IMR-90 (cell line): ENCODE data around the gene MAGI3. TPM values are rescaled to one million over a fixed set of nuclear protein-coding genes. Genes with fewer than 3 reads are reported as not detected.

ENCODE experiments used
- ATAC-seq: fragments of 200-7000 bp; cut with Tn5 transposase; 2 replicates; pipeline ENCODE4 v1.9.1; 2020; ENCODE audit warnings: low read depth, mild to moderate bottlenecking, moderate library complexity
- BruUV-seq: library from RNA; stranded (reverse); fragments of 400-500 nt; replicated peaks from 2 replicates; lab custom pipeline; 2021; lab: Mats Ljungman, UMichigan
- CTCF ChIA-PET: fragments of 300-600 bp; formaldehyde crosslinking; extraction: SDS; loops from one replicate; lab custom pipeline; 2021; ENCODE audit warnings: antibody characterized with exemption; lab: Yijun Ruan, JAX
- POLR2A ChIA-PET: fragments of 300-600 bp; sonication (Branson Sonifier 250); formaldehyde crosslinking; loops from one replicate; lab custom pipeline; 2022; ENCODE audit warnings: antibody characterized with exemption; ENCODE audit not compliant: unreplicated experiment; lab: Charles Lee
- DNase-seq: peaks from one replicate; pipeline ENCODE4 v3.0.0; 2013
- H2AFZ ChIP-seq: replicated peaks from 2 replicates; pipeline ENCODE3; 2013; ENCODE audit warnings: low read length, mild to moderate bottlenecking; ENCODE audit not compliant: poor library complexity
- H2AK5ac ChIP-seq: 2 replicates; pipeline ENCODE4 v1.6.1; 2013; ENCODE audit warnings: low read depth, low read length, inconsistent platforms
- H2AK9ac ChIP-seq: replicated peaks from 2 replicates; pipeline ENCODE3; 2013; ENCODE audit warnings: mild to moderate bottlenecking, low read depth, low read length, moderate library complexity; ENCODE audit not compliant: poor library complexity
- H2BK120ac ChIP-seq: 2 replicates; pipeline ENCODE4 v1.6.1; 2013; ENCODE audit warnings: low read depth, low read length, inconsistent platforms
- H2BK15ac ChIP-seq: 3 replicates; pipeline ENCODE4 v1.6.1; 2013; ENCODE audit warnings: low read depth, low read length, inconsistent platforms
- H2BK20ac ChIP-seq: 2 replicates; pipeline ENCODE4 v1.6.1; 2013; ENCODE audit warnings: low read depth, mild to moderate bottlenecking, inconsistent platforms, low read length, moderate library complexity
- H2BK5ac ChIP-seq: 2 replicates; pipeline ENCODE4 v1.6.1; 2013; ENCODE audit warnings: mild to moderate bottlenecking, low read depth, low read length, inconsistent platforms; ENCODE audit not compliant: poor library complexity, severe bottlenecking
- H3K14ac ChIP-seq: replicated peaks from 2 replicates; pipeline ENCODE4 v1.6.1; 2013; ENCODE audit warnings: low read depth, low read length, inconsistent platforms
- H3K18ac ChIP-seq: 2 replicates; pipeline ENCODE4 v1.6.1; 2013; ENCODE audit warnings: low read depth, low read length, control low read depth
- H3K23ac ChIP-seq: 2 replicates; pipeline ENCODE4 v1.6.1; 2013; ENCODE audit warnings: low read depth, low read length, inconsistent platforms
- H3K27ac ChIP-seq: 2 replicates; pipeline ENCODE4 v1.5.1; 2013; ENCODE audit warnings: mild to moderate bottlenecking, control low read depth, low read length; ENCODE audit not compliant: insufficient read depth
- H3K27me3 ChIP-seq: 2 replicates; pipeline ENCODE4 v1.6.1; 2013; ENCODE audit warnings: low read length; ENCODE audit not compliant: control insufficient read depth, insufficient read depth
- H3K36me3 ChIP-seq: 2 replicates; pipeline ENCODE4 v1.6.1; 2013; ENCODE audit warnings: low read length, mixed read lengths; ENCODE audit not compliant: control insufficient read depth, insufficient read depth
- H3K4ac ChIP-seq: 2 replicates; pipeline ENCODE4 v1.6.1; 2013; ENCODE audit warnings: low read depth, low read length, inconsistent platforms
- H3K4me1 ChIP-seq: 2 replicates; pipeline ENCODE4 v1.6.1; 2013; ENCODE audit warnings: low read length, mixed read lengths; ENCODE audit not compliant: control insufficient read depth, insufficient read depth
- H3K4me2 ChIP-seq: 2 replicates; pipeline ENCODE4 v1.6.1; 2013; ENCODE audit warnings: low read depth, mild to moderate bottlenecking, control low read depth, low read length, moderate library complexity
- H3K4me3 ChIP-seq: 2 replicates; pipeline ENCODE4 v1.5.1; 2013; ENCODE audit warnings: low read depth, mild to moderate bottlenecking, control low read depth, low read length, moderate library complexity; ENCODE audit not compliant: insufficient read depth
- H3K56ac ChIP-seq: 2 replicates; pipeline ENCODE4 v1.6.1; 2013; ENCODE audit warnings: low read length, inconsistent platforms; ENCODE audit not compliant: insufficient read depth; ENCODE audit errors: extremely low read depth
- H3K79me1 ChIP-seq, 2 experiments: 2 replicates each; pipeline ENCODE4 v1.6.1; 2013; ENCODE audit warnings: low read length in 2 of 2, inconsistent platforms in 1 of 2, low read depth in 1 of 2
- H3K9ac ChIP-seq: 2 replicates; pipeline ENCODE4 v1.6.1; 2013; ENCODE audit warnings: low read depth, low read length, control low read depth
- H3K9me1 ChIP-seq: 2 replicates; pipeline ENCODE4 v1.6.1; 2013; ENCODE audit warnings: low read length, inconsistent platforms; ENCODE audit not compliant: insufficient read depth
- H3K9me3 ChIP-seq: 2 replicates; pipeline ENCODE4 v1.6.1; 2013; ENCODE audit warnings: low read length; ENCODE audit not compliant: control insufficient read depth, insufficient read depth
- H4K20me1 ChIP-seq: 2 replicates; pipeline ENCODE4 v1.6.1; 2013; ENCODE audit warnings: low read length, inconsistent platforms; ENCODE audit not compliant: insufficient read depth
- H4K5ac ChIP-seq: 2 replicates; pipeline ENCODE4 v1.6.1; 2013; ENCODE audit warnings: mild to moderate bottlenecking, low read depth, low read length, control low read depth
- H4K8ac ChIP-seq, 2 experiments: 2 replicates each; pipeline ENCODE4 v1.6.1; 2013; ENCODE audit warnings: low read depth in 2 of 2, low read length in 2 of 2, control low read depth in 1 of 2, inconsistent platforms in 1 of 2
- H4K91ac ChIP-seq: 2 replicates; pipeline ENCODE4 v1.6.1; 2013; ENCODE audit warnings: low read depth, low read length, inconsistent platforms; ENCODE audit not compliant: insufficient read depth
- BHLHE40 ChIP-seq: fragments of 150-350 bp; IDR thresholded peaks from 2 replicates; pipeline ENCODE4 v1.6.1; 2016; ENCODE audit warnings: mild to moderate bottlenecking, low read depth, low read length
- CTCF ChIP-seq: conservative IDR thresholded peaks from 2 replicates; pipeline ENCODE4 v1.5.1; 2012; ENCODE audit warnings: mild to moderate bottlenecking, low read depth, low read length, improper control_type of control experiment
- ELK1 ChIP-seq: fragments of 150-350 bp; IDR thresholded peaks from 2 replicates; pipeline ENCODE4 v1.6.1; 2016; ENCODE audit warnings: low read depth, mild to moderate bottlenecking, low read length, moderate library complexity, borderline replicate concordance
- MAFK ChIP-seq: IDR thresholded peaks from 2 replicates; pipeline ENCODE4 v1.6.1; 2012; ENCODE audit warnings: low read depth, low read length, improper control_type of control experiment
- MAZ ChIP-seq: IDR thresholded peaks from 2 replicates; pipeline ENCODE4 v1.6.1; 2012; ENCODE audit warnings: low read depth, mild to moderate bottlenecking, low read length, improper control_type of control experiment, moderate library complexity, borderline replicate concordance
- NFE2L2 ChIP-seq: fragments of 150-350 bp; IDR thresholded peaks from 2 replicates; pipeline ENCODE4 v1.6.1; 2016; ENCODE audit warnings: low read depth, mild to moderate bottlenecking, low read length
- RAD21 ChIP-seq: IDR thresholded peaks from 2 replicates; pipeline ENCODE4 v1.6.1; 2012; ENCODE audit warnings: low read length, improper control_type of control experiment
- RFX5 ChIP-seq: IDR thresholded peaks from 2 replicates; pipeline ENCODE4 v1.8.0; 2012; ENCODE audit warnings: low read depth, mild to moderate bottlenecking, low read length, moderate library complexity
- SMC3 ChIP-seq: fragments of 150-350 bp; IDR thresholded peaks from 2 replicates; pipeline ENCODE4 v1.6.1; 2016; ENCODE audit warnings: low read depth, mild to moderate bottlenecking, antibody characterized with exemption, low read length, moderate library complexity
- dilution Hi-C: fragments of 300-500 bp; cut with HindIII; formaldehyde crosslinking; loops from one replicate; pipeline ENCODE4 v1.14.3; 2018; ENCODE audit warnings: low sequenced_read_pairs; ENCODE audit not compliant: unreplicated experiment
- in situ Hi-C: fragments of 300-500 bp; cut with MboI; formaldehyde crosslinking; loops from 3 replicates; pipeline ENCODE4 v1.14.3; 2019; ENCODE audit warnings: low sequenced_read_pairs, inconsistent platforms, mixed read lengths
- intact Hi-C: fragments of 100-400 bp; cut with micrococcal nuclease; formaldehyde crosslinking; loops from 2 replicates; pipeline ENCODE4 v1.10.0; 2022
- polyA plus RNA-seq, 3 experiments: library from polyadenylated mRNA; depleted of rRNA; stranded (reverse); fragments of >200 nt; gene quantifications; 2 replicates each; pipeline ENCODE4 v1.2.3, GENCODE V29; 2012; ENCODE audit warnings: low replicate concordance in 1 of 3
- total RNA-seq: library from RNA; depleted of rRNA; stranded (reverse); fragments of >200 nt; gene quantifications from 2 replicates; pipeline ENCODE4 v1.2.3, GENCODE V29; 2012

Gene MAGI3
- total and polyA plus RNA-seq, 2 of the 4 experiments (the other 2 are of a cell fraction): 2.5 to 8.8 TPM

GRCh38 chr1:113565621-113566020, 175.3 kb downstream of the MAGI3 start:
- H2BK15ac ChIP-seq: no peak overlapping the region
- H3K79me1 ChIP-seq: peaks cover 0 to 3% of the 10 kb centered on the region in 2 experiments; a peak in 1 of 4 replicates
- TF ChIP-seq ELK1 (no peak), SMC3 (no peak), RFX5 (no peak), RAD21 (no peak), MAZ (no peak), MAFK (no peak), BHLHE40 (no peak), CTCF (no peak), NFE2L2 (no peak)
- no peak overlapping the region for H3K18ac ChIP-seq
- H3K56ac ChIP-seq: no peak overlapping the region
- H3K4me3 ChIP-seq: no peak overlapping the region
- no peak overlapping the region for H2AK5ac ChIP-seq
- no peak overlapping the region for H4K8ac ChIP-seq
- no peak overlapping the region for H3K27ac ChIP-seq
- H3K14ac ChIP-seq: no peak overlapping the region
- H3K27me3 ChIP-seq: no peaks in the 10 kb centered on the region
- no peak overlapping the region for H2BK120ac ChIP-seq
- no peak overlapping the region for H2BK5ac ChIP-seq
- ChIA-PET POLR2A (no interaction called here), CTCF (no interaction called here)
- H3K9ac ChIP-seq: no peak overlapping the region
- ATAC-seq (no peak), DNase-seq (no peak)
- no TSS peak for BruUV-seq
- no peaks in the 10 kb centered on the region for H3K9me3 ChIP-seq
- no peak overlapping the region for H4K5ac ChIP-seq
- H3K23ac ChIP-seq: no peak overlapping the region
- in situ Hi-C loops (no loop called here), dilution Hi-C loops (no loop called here), intact Hi-C loops (no loop called here)
- no peak overlapping the region for H2AFZ ChIP-seq
- no peaks in the 10 kb centered on the region for H3K4me1 ChIP-seq
- no peak overlapping the region for H3K4ac ChIP-seq
- H3K9me1 ChIP-seq: no peaks in the 10 kb centered on the region
- H2AK9ac ChIP-seq: no peak overlapping the region
- no peak overlapping the region for H3K4me2 ChIP-seq
- H4K20me1 ChIP-seq: no peaks in the 10 kb centered on the region
- H3K36me3 ChIP-seq: no peaks in the 10 kb centered on the region
- no peak overlapping the region for H4K91ac ChIP-seq
- H2BK20ac ChIP-seq: no peak overlapping the region
